HL-60 (cell line): ENCODE data around the gene MYO6.

Source experiments
- CTCF ChIP-seq: IDR thresholded peaks from one replicate; pipeline ENCODE4 v1.5.1; 2011; ENCODE audit warnings: low read length, control low read depth, inconsistent platforms; ENCODE audit not compliant: insufficient read depth
- REST ChIP-seq: IDR thresholded peaks from 2 replicates; pipeline ENCODE4 v1.6.1; 2012; ENCODE audit warnings: low read depth; ENCODE audit not compliant: insufficient replicate concordance

GRCh38 chr6:75926293-75927168 lies 177.5 kb downstream of the MYO6 start:
- TF ChIP-seq CTCF (no peak), REST (no peak)
